Spinal cord (tissue), 10 donors: Measurements from ENCODE around the gene ECHDC1. TPM values are rescaled to one million over a fixed set of nuclear protein-coding genes. Genes with fewer than 3 reads are reported as not detected.

Source experiments
- DNase-seq, 6 donors: peaks; one replicate each; pipeline versions ENCODE4 v3.0.0 to v3.0.0-alpha.2; 2013 to 2015; ENCODE audit warnings: low spot score in 6 of 6, low read depth in 4 of 6
- H3K27ac ChIP-seq: one replicate; pipeline ENCODE4 v1.5.1; 2013; ENCODE audit warnings: low read depth, low read length, control low read depth
- H3K27me3 ChIP-seq: one replicate; pipeline ENCODE4 v1.6.1; 2013; ENCODE audit warnings: low read length; ENCODE audit not compliant: control insufficient read depth, insufficient read depth
- H3K36me3 ChIP-seq: one replicate; pipeline ENCODE4 v1.6.1; 2013; ENCODE audit warnings: low read length; ENCODE audit not compliant: control insufficient read depth, insufficient read depth
- H3K4me1 ChIP-seq: one replicate; pipeline ENCODE4 v1.6.1; 2013; ENCODE audit warnings: low read length; ENCODE audit not compliant: control insufficient read depth, insufficient read depth
- H3K4me3 ChIP-seq: one replicate; pipeline ENCODE4 v1.5.1; 2013; ENCODE audit warnings: low read depth, low read length, control low read depth
- H3K9me3 ChIP-seq: one replicate; pipeline ENCODE4 v1.6.1; 2013; ENCODE audit warnings: low read length; ENCODE audit not compliant: control insufficient read depth, insufficient read depth
- WGBS: methylation state at CpG from one replicate; pipeline ENCODE4 v1.1.5; 2013; ENCODE audit warnings: missing lambda C conversion rate; ENCODE audit not compliant: insufficient coverage; 5-methylcytosine and 5-hydroxymethylcytosine counted together
- polyA plus RNA-seq, 2 donors: library from polyadenylated mRNA; unstranded; fragments of 120-200 nt; gene quantifications; one replicate each; pipeline ENCODE4 v1.2.1, GENCODE V29; 2013; ENCODE audit not compliant: insufficient read length in 2 of 2
- total RNA-seq, 2 donors: library from RNA; depleted of rRNA in 1 of 2; stranded (reverse); fragments of 120-200 nt in 1 of 2; fragments of >200 nt in 1 of 2; gene quantifications; one replicate each; pipeline versions ENCODE4 v1.2.3 to v1.2.4, GENCODE V29; 2013 to 2014
- donor health status: healthy.

ECHDC1 gene
- total and polyA plus RNA-seq, 4 donors: 50.1 to 68.5 (median 55.3) TPM

DNA sequence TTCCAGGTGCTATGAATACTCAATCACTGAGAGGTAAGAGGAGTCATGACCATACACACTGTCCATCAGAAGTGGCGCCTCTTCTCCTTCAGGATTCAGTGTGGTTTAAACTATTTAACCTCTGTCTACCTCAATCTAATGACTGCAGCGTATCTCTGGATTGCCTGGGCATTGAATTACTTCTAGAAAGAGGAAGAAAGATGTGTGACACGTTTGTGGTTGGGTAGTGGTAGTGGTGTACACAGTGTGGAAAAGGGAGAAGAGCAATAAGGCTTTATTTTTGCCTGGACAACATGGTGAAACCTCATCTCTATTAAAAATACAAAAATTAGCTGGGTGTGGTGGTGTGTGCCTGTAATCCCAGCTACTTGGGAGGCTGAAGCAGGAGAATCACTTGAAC is 38.0 kb upstream of the ECHDC1 start:
- no peaks in the 10 kb centered on the region for H3K36me3 ChIP-seq
- WGBS: no CpG with 5 or more reads among the region's 3 CpGs
- H3K4me3 ChIP-seq: no peak overlapping the region
- no peaks in the 10 kb centered on the region for H3K27me3 ChIP-seq
- H3K27ac ChIP-seq: no peak overlapping the region
- no peak for DNase-seq
- H3K4me1 ChIP-seq: no peaks in the 10 kb centered on the region
- no peaks in the 10 kb centered on the region for H3K9me3 ChIP-seq

- H3K4me1 ChIP-seq: no peaks in the 10 kb centered on the region
- H3K27me3 ChIP-seq: no peaks in the 10 kb centered on the region
- H3K4me3 ChIP-seq: no peak overlapping the region
- H3K9me3 ChIP-seq: peaks cover 5% of the 10 kb centered on the region
- H3K36me3 ChIP-seq: no peaks in the 10 kb centered on the region
- DNase-seq: no peak
- WGBS: 91% methylated on average over 1 of the region's 2 CpGs
- H3K27ac ChIP-seq: no peak overlapping the region
Measured at GRCh38 chr6:127376685-127377084, 33.3 kb upstream of the ECHDC1 start.

DNA sequence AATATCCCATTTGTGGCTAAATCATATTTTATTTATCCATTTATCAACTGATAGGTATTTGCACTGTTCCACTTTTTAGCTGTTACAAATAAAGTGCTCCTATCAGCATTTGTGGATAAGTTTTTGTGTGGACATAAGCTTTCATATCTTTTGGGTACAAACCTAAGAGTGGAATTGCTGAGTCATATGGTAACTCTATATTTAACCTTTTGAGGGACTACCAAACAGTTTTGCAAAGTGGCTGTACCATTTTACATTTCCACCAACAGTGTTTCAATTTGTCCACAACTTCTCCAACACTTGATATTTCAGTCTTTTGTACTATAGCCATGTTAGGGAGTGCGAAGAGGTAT is 23.6 kb upstream of the ECHDC1 start:
- H3K27me3 ChIP-seq: no peaks in the 10 kb centered on the region
- WGBS: no CpG with 5 or more reads among the region's 1 CpG

GRCh38 chr6:127366282-127367022 is 23.0 kb upstream of the ECHDC1 start:
- H3K36me3 ChIP-seq: no peaks in the 10 kb centered on the region
- no peak overlapping the region for H3K27ac ChIP-seq
- DNase-seq: no peak
- H3K9me3 ChIP-seq: peaks cover 7% of the 10 kb centered on the region
- no peaks in the 10 kb centered on the region for H3K4me1 ChIP-seq
- no peak overlapping the region for H3K4me3 ChIP-seq
- 52% methylated on average over 3 of the region's 5 CpGs for WGBS
- no peaks in the 10 kb centered on the region for H3K27me3 ChIP-seq

More for the DNA sequence above, 23.6 kb upstream of the ECHDC1 start:
- Histone ChIP-seq H3K27ac (no peak overlapping the region), H3K4me3 (no peak overlapping the region), H3K9me3 (peaks cover 11% of the 10 kb centered on the region), H3K4me1 (no peaks in the 10 kb centered on the region), H3K36me3 (no peaks in the 10 kb centered on the region)
- no peak for DNase-seq

DNA sequence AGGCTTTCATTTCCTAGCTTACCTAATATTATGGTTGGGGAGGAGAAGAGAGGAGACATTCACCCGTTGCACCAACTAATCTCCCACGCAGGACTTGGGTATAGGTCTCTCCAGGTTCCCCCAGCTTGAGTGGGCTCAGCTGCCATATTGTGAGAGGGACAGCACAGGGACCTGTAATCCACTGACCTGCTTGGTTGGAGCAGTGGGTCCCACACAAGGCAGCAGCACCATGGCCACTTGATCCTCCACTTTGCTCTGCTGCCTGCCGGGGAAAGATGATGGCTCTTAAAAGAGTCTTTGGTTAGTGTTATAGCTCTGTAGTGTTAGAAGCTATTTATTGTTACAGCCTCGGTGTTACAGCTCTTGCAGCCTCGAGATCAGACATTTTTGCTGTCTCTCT is 22.5 kb upstream of the ECHDC1 start:
- H3K27ac ChIP-seq: no peak overlapping the region
- WGBS: 87% methylated on average over 3 of the region's 5 CpGs
- H3K36me3 ChIP-seq: no peaks in the 10 kb centered on the region
- H3K9me3 ChIP-seq: peaks cover 6% of the 10 kb centered on the region
- no peak overlapping the region for H3K4me3 ChIP-seq
- no peak for DNase-seq
- no peaks in the 10 kb centered on the region for H3K27me3 ChIP-seq
- no peaks in the 10 kb centered on the region for H3K4me1 ChIP-seq

- Histone ChIP-seq H3K27ac (no peak overlapping the region), H3K27me3 (no peaks in the 10 kb centered on the region), H3K4me1 (no peaks in the 10 kb centered on the region), H3K4me3 (no peak overlapping the region), H3K9me3 (peaks cover 11% of the 10 kb centered on the region), H3K36me3 (no peaks in the 10 kb centered on the region)
- DNase-seq: no peak
- WGBS: no CpG with 5 or more reads among the region's 2 CpGs
Measured at GRCh38 chr6:127352524-127352923, 9.1 kb upstream of the ECHDC1 start.

- DNase-seq: no peak
- H3K9me3 ChIP-seq: peaks cover 9% of the 10 kb centered on the region
- no peak overlapping the region for H3K4me3 ChIP-seq
- H3K4me1 ChIP-seq: no peaks in the 10 kb centered on the region
- no CpG with 5 or more reads among the region's 2 CpGs for WGBS
- H3K36me3 ChIP-seq: no peaks in the 10 kb centered on the region
- H3K27me3 ChIP-seq: no peaks in the 10 kb centered on the region
- H3K27ac ChIP-seq: no peak overlapping the region
Measured at GRCh38 chr6:127349980-127350379, 6.6 kb upstream of the ECHDC1 start.

- WGBS: 100% methylated on average over 6 of the region's 10 CpGs
- peaks cover 3% of the 10 kb centered on the region for H3K4me1 ChIP-seq
- no peaks in the 10 kb centered on the region for H3K36me3 ChIP-seq
- H3K27ac ChIP-seq: no peak overlapping the region
- peaks cover 9% of the 10 kb centered on the region for H3K9me3 ChIP-seq
- no peak for DNase-seq
- no peaks in the 10 kb centered on the region for H3K27me3 ChIP-seq
- H3K4me3 ChIP-seq: no peak overlapping the region
Measured at GRCh38 chr6:127348028-127348661, 4.7 kb upstream of the ECHDC1 start.

DNA sequence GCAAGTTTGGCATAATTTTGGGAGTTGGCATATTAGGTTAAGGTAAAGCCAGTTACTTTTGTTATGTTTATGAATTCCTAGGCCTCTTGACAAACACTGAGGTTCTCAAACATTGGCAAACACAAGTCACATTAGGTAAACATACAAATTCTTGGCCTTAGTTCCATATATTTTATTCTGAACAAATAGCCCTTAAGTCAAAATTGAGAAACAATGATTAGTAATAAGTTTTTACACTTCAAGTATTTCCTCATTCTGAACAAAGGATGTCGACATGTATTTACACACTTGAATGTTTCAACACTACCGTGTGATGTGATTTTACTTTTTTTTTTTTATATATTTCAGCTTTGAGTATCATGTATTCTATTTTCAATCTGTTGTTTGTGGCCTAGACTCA is 3.8 kb upstream of the ECHDC1 start:
- DNase-seq: no peak
- peaks cover 9% of the 10 kb centered on the region for H3K9me3 ChIP-seq
- peaks cover 3% of the 10 kb centered on the region for H3K4me1 ChIP-seq
- H3K36me3 ChIP-seq: no peaks in the 10 kb centered on the region
- no peak overlapping the region for H3K27ac ChIP-seq
- no CpG with 5 or more reads among the region's 2 CpGs for WGBS
- H3K4me3 ChIP-seq: no peak overlapping the region
- H3K27me3 ChIP-seq: no peaks in the 10 kb centered on the region

GRCh38 chr6:127345521-127345920 is 2.1 kb upstream of the ECHDC1 start:
- Histone ChIP-seq H3K27me3 (no peaks in the 10 kb centered on the region), H3K27ac (no peak overlapping the region), H3K9me3 (peaks cover 8% of the 10 kb centered on the region), H3K4me1 (peaks cover 3% of the 10 kb centered on the region), H3K36me3 (no peaks in the 10 kb centered on the region), H3K4me3 (no peak overlapping the region)
- DNase-seq: no peak
